22Rv1 (cell line): ENCODE results near the gene TP53INP2.

ENCODE experiments used
- CTCF ChIP-seq: fragments of 450-650 bp; IDR thresholded peaks from 2 replicates; pipeline ENCODE4 v1.5.1; 2017; ENCODE audit warnings: mild to moderate bottlenecking
- ZFX ChIP-seq: fragments of 450-650 bp; IDR thresholded peaks from 2 replicates; pipeline ENCODE4 v1.6.1; 2017; ENCODE audit warnings: antibody characterized with exemption, borderline replicate concordance

GRCh38 chr20:34701405-34702085, 2.6 kb upstream of the TP53INP2 start:
- TF ChIP-seq CTCF (no peak), ZFX (no peak)
